ENCODE results near the gene IL23A. TPM values are rescaled to one million over a fixed set of nuclear protein-coding genes. Genes with fewer than 3 reads are reported as not detected.
"Not testable (repeated sequence)": the region's sequence is repeated elsewhere in the genome, so short reads cannot be mapped to it uniquely, and the experiment has no call there.

IL23A gene
- total and polyA plus RNA-seq, 2 experiments from 2014 or later: 0.31 TPM; not detected in 1

DNA sequence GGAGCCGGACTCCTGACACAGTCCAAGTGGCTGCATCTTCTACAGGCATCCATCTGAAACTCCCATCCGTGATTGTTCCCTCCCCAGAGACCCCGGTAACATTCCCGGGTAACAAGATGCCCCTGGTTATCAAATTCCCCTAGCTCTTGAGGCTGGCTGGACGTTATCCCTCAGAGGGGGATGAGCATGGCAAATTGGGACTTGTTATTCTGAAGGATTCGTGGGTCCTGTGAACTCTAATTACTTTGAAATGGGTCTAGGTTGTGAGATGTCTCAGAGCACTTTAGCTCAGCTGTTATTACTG lies 4.2 kb upstream of the IL23A start:
- Histone ChIP-seq H3K79me2 (ENCODE audit: insufficient read depth) (no peaks in the 10 kb centered on the region), H3K9me2 (ENCODE audit: insufficient read depth) (no peaks in the 10 kb centered on the region), H3K36me3 (ENCODE audit: low read depth) (no peaks in the 10 kb centered on the region), H3K9ac (peak overlapping the region; percentile 92), H3K4me3 (peak overlapping the region; percentile 77), H3K27ac (peak overlapping the region; percentile 94), H4K20me1 (ENCODE audit: insufficient read depth) (no peaks in the 10 kb centered on the region), H3K9me3 (ENCODE audit: low read depth) (no peaks in the 10 kb centered on the region), H2AFZ (peak overlapping the region; percentile 92), H3K27me3 (replicated peaks; ENCODE audit: insufficient read depth) (no peaks in the 10 kb centered on the region), H3K4me2 (ENCODE audit: unreplicated experiment) (peak overlapping the region; percentile 88), H3K4me1 (ENCODE audit: insufficient read depth) (0 out of 2 replicates have a peak, but pooled peaks cover 6% of the 10 kb centered on the region), H3F3A (ENCODE audit: insufficient read depth) (0 out of 2 replicates have a peak, but pooled peaks cover 9% of the 10 kb centered on the region)
- TF ChIP-seq EZH2 (IDR thresholded peaks at IDR 0.05; ENCODE audit: insufficient read depth, poor library complexity, severe bottlenecking): no peak
- no peak for TF ChIP-seq EZH2phosphoT487 (IDR thresholded peaks at IDR 0.05; ENCODE audit: insufficient read depth, low read depth)
- WGBS, 2 experiments (ENCODE audit: low coverage in 1 of 2, low lambda C conversion rate in 2 of 2, missing lambda C conversion rate in 2 of 2): 7% methylated on average over 6 of the region's 6 CpGs
- peak; percentile 23 for DNase-seq
- in situ Hi-C loops (cut with MboI): no loop called here

DNA sequence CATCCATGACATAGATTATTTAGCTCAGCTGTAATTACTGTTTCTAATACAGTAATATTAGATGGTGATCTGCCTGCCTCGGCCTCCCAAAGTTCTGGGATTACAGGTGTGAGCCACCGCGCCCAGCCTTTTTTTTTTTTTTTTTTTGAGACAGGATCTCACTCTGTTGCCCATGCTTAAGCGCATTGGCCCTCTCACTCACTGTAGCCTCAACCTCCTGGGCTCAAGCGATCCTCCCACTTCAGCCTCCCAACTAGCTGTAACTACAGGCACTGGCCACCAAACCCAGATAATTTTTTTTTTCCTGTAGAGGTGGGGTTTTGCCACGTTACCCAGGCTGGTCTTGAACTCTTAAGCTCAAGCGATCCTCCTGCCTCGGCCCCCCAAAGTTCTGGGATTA lies 3.2 kb upstream of the IL23A start:
- H2AFZ ChIP-seq; H3K27ac ChIP-seq; in situ Hi-C loops (cut with MboI); H3K36me3 ChIP-seq (ENCODE audit: low read depth); DNase-seq; H3K9me2 ChIP-seq (ENCODE audit: insufficient read depth); H3K27me3 ChIP-seq (replicated peaks; ENCODE audit: insufficient read depth); H3K9ac ChIP-seq; H3K4me2 ChIP-seq (ENCODE audit: unreplicated experiment); H4K20me1 ChIP-seq (ENCODE audit: insufficient read depth); H3K79me2 ChIP-seq (ENCODE audit: insufficient read depth); H3K4me3 ChIP-seq; H3K4me1 ChIP-seq (ENCODE audit: insufficient read depth); H3K9me3 ChIP-seq (ENCODE audit: low read depth): not testable (repeated sequence)
- 97% methylated on average over 8 of the region's 8 CpGs for WGBS, 2 experiments (ENCODE audit: low coverage in 1 of 2, low lambda C conversion rate in 2 of 2, missing lambda C conversion rate in 2 of 2)
- 0 out of 2 replicates have a peak, but pooled peaks cover 16% of the 10 kb centered on the region for H3F3A ChIP-seq (ENCODE audit: insufficient read depth)

DNA sequence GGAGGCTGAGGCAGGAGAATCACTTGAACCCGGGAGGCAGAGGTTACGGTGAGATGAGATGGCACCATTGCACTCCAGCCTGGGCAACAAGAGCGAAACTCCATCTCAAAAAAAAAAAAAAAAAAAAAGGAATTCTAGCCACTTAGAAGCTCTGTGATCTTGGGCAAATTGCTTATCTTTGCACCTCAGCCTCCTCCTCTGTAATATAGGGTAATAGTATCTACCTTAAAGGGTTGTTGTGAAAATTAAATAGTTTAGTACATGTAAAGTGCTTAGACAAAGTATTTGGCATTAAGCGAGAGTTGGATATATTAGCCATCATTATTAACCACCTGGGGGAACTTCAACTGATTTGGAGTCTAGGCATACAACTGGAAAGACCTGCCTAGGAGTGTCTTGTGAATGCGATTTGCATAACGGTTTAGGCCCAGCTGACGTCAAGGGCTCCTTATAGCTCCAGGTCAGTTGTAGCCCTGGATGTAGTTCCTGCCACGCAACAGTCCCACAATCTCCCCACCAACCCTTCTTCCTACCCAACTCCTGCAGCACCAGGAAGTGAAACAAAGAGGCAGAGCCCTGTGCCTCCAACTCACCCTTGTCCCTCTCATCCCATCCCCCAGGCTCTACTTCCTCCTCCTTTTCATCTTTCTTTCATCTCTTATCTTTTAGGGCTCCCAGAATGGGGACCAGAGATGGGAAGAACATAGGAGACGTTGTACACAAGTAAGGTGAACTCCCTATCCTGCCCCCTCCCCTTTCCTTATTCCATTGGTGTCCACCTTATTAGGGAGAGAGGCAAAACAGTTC lies 2.1 kb upstream of the IL23A start:
- in situ Hi-C loops (cut with MboI): no loop called here
- TF ChIP-seq EZH2 (IDR thresholded peaks at IDR 0.05; ENCODE audit: insufficient read depth, poor library complexity, severe bottlenecking) (no peak), EZH2phosphoT487 (IDR thresholded peaks at IDR 0.05; ENCODE audit: insufficient read depth, low read depth) (no peak)

DNA sequence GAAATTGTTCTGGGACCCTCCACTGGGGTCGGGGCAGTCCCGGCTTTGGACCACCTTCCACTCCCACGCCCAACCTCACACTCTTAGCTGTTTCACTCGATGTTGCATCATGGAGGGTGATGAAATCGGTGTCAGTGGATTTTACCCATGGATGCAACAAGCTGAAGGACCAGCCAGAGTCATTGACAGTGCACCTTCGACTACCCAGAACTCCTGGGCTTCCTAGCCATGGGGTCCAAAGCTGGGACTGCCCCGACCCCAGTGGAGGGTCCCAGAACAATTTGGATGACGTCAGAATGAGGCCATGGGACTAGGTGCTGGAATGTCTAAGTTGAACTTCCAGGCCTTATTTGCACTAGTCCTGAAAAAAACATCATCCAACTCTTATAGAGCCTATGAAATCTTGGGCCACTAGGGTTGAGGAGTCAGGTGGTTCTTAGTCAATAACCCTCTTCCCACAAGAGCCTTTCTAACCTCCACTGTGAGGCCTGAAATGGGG lies 882 bp upstream of the IL23A start:
- H3K36me3 ChIP-seq (ENCODE audit: low read depth): peaks cover 10% of the 10 kb centered on the region; the same call in 1 of the 2 replicates
- no peak overlapping the region for H3K27ac ChIP-seq
- peak; percentile 18 for DNase-seq
- H3K9me2 ChIP-seq (ENCODE audit: insufficient read depth): no peaks in the 10 kb centered on the region
- no peaks in the 10 kb centered on the region for H3K79me2 ChIP-seq (ENCODE audit: insufficient read depth)
- no peaks in the 10 kb centered on the region for H3K27me3 ChIP-seq (replicated peaks; ENCODE audit: insufficient read depth)
- in situ Hi-C loops (cut with MboI): no loop called here
- TF ChIP-seq EZH2 (IDR thresholded peaks at IDR 0.05; ENCODE audit: insufficient read depth, poor library complexity, severe bottlenecking) (no peak), EZH2phosphoT487 (IDR thresholded peaks at IDR 0.05; ENCODE audit: insufficient read depth, low read depth) (no peak)
- no peak overlapping the region for H3K9ac ChIP-seq
- no peak overlapping the region for H3K4me2 ChIP-seq (ENCODE audit: unreplicated experiment)
- no peak overlapping the region for H3K4me3 ChIP-seq
- H3K4me1 ChIP-seq (ENCODE audit: insufficient read depth): 0 out of 2 replicates have a peak, but pooled peaks cover 6% of the 10 kb centered on the region
- H4K20me1 ChIP-seq (ENCODE audit: insufficient read depth): no peaks in the 10 kb centered on the region
- no peaks in the 10 kb centered on the region for H3K9me3 ChIP-seq (ENCODE audit: low read depth)
- H2AFZ ChIP-seq: no peak overlapping the region
- 73 to 77% methylated on average over 8 of the region's 8 CpGs for WGBS, 2 experiments (ENCODE audit: low coverage in 1 of 2, low lambda C conversion rate in 2 of 2, missing lambda C conversion rate in 2 of 2)
- peaks cover 34% of the 10 kb centered on the region for H3F3A ChIP-seq (ENCODE audit: insufficient read depth)

More for the DNA sequence above, 2.1 kb upstream of the IL23A start:
- Histone ChIP-seq H3K79me2 (ENCODE audit: insufficient read depth) (no peaks in the 10 kb centered on the region), H3K27ac (no peak overlapping the region), H3K36me3 (ENCODE audit: low read depth) (peaks cover 5% of the 10 kb centered on the region; the same call in 1 of the 2 replicates), H3F3A (ENCODE audit: insufficient read depth) (peaks cover 24% of the 10 kb centered on the region), H3K4me2 (ENCODE audit: unreplicated experiment) (no peak overlapping the region), H3K9me2 (ENCODE audit: insufficient read depth) (no peaks in the 10 kb centered on the region), H3K27me3 (replicated peaks; ENCODE audit: insufficient read depth) (no peaks in the 10 kb centered on the region), H3K4me3 (no peak overlapping the region), H3K4me1 (ENCODE audit: insufficient read depth) (0 out of 2 replicates have a peak, but pooled peaks cover 6% of the 10 kb centered on the region), H2AFZ (no peak overlapping the region), H3K9ac (no peak overlapping the region), H4K20me1 (ENCODE audit: insufficient read depth) (no peaks in the 10 kb centered on the region), H3K9me3 (ENCODE audit: low read depth) (no peaks in the 10 kb centered on the region)
- no peak for DNase-seq
- WGBS, 2 experiments (ENCODE audit: low coverage in 1 of 2, low lambda C conversion rate in 2 of 2, missing lambda C conversion rate in 2 of 2): 81 to 83% methylated on average over 8 to 9 of the region's 9 CpGs

All from GM23248 (cell line).